Urothelium cell line (cell line): ENCODE measurements around the gene PLEKHA5.
"Not testable (repeated sequence)": the region's sequence is repeated elsewhere in the genome, so short reads cannot be mapped to it uniquely, and the experiment has no call there.

Experiments used
- DNase-seq: peaks from one replicate; pipeline ENCODE4 v3.0.0; 2011; ENCODE audit warnings: low spot score, mixed read lengths
- FAIRE-seq: peaks from 2 replicates; lab custom pipeline; 2011; peaks lifted over from hg19 to GRCh38; lab: Jason Lieb, UNC

Gene PLEKHA5, protein sequence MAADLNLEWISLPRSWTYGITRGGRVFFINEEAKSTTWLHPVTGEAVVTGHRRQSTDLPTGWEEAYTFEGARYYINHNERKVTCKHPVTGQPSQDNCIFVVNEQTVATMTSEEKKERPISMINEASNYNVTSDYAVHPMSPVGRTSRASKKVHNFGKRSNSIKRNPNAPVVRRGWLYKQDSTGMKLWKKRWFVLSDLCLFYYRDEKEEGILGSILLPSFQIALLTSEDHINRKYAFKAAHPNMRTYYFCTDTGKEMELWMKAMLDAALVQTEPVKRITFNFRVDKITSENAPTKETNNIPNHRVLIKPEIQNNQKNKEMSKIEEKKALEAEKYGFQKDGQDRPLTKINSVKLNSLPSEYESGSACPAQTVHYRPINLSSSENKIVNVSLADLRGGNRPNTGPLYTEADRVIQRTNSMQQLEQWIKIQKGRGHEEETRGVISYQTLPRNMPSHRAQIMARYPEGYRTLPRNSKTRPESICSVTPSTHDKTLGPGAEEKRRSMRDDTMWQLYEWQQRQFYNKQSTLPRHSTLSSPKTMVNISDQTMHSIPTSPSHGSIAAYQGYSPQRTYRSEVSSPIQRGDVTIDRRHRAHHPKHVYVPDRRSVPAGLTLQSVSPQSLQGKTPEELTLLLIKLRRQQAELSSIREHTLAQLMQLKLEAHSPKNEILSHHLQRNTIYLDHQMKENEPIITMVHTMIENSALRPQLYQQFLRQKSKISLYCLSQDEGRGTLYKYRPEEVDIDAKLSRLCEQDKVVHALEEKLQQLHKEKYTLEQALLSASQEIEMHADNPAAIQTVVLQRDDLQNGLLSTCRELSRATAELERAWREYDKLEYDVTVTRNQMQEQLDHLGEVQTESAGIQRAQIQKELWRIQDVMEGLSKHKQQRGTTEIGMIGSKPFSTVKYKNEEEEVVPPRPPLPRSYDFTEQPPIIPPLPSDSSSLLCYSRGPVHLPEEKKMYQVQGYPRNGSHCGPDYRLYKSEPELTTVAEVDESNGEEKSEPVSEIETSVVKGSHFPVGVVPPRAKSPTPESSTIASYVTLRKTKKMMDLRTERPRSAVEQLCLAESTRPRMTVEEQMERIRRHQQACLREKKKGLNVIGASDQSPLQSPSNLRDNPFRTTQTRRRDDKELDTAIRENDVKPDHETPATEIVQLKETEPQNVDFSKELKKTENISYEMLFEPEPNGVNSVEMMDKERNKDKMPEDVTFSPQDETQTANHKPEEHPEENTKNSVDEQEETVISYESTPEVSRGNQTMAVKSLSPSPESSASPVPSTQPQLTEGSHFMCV

DNA sequence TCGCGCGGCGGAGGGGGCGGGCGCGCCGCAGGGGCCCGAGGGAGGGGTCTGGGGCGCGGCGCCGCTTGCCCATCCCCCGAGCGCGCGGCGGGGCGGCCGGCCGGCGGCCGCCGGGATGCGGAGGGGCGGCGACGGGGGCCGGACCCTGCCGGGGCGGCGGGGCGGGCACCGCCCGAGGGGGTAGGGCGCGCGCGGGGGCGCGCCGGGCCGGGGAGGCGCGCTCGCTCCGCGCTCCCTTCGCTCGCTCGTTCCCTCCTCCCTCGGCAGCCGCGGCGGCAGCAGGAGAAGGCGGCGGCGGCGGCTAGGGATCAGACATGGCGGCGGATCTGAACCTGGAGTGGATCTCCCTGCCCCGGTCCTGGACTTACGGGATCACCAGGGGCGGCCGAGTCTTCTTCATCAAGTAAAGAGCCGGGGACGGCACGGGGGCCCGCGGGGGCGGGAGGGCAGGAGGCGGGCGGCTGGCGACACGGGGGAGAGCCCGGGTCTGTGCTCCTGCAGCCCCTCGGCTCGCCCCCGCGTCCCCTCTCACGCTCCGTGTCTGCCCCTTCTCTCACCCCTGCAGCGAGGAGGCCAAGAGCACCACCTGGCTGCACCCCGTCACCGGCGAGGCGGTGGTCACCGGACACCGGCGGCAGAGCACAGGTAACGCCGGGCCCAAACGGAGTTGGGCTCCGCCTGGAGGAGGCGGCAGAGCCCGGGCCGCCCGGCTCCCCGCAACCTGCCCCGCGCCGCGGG is at the start of gene PLEKHA5:
Gene PLEKHA5, plus strand, starts transcription at position 248 of the 738 bp plus-strand sequence. Its CDS starts 67 bp downstream, at position 315.
- peak; percentile 88 for DNase-seq
- FAIRE-seq, result peak; percentile 61

DNA sequence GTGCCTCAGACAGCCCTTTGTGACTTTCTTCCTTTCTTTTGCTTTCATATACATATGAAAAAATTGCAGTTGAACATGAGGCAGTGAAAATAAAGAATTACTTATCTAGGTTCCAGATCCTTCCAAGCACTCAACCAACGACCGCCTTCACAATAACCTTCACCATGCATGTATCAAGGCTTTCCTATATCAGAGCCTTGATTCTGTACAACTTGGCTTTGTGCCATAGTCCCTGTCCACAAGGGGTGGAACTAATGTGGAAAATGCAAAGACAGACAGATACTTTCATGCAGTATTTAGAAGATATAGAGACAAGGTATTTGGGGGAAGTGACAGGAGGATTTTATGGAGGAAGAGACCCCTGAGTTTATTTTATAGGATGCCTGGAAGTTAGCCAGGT is 48.6 kb upstream of the PLEKHA5 start:
- no peak for FAIRE-seq
- no peak for DNase-seq

DNA sequence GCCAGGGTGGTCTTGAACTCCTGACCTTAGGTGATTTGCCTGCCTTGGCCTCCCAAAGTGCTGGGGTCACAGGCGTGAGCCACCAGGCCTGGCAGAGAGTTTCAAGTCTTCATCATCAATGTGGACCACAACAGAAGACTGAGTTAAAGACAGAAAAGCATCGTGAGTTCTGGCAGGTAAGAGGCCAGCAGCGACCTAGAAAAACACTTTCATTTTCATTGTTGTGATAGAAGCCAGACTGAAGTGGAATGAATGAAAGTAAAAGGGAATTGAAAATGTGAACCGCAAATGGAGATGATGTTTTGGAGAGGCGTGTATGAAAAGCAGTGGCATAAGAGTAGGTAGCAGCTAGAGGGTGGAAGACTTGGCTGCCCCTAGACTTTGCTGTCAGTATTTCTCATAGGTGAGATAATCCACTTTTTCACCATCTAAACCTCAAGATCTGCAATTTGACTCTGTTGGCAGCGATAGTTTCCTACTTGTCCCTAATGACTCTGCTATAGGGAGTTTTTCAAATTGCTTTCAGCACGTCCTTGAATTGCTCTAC is 47.1 kb upstream of the PLEKHA5 start:
- no peak for FAIRE-seq
- no peak for DNase-seq

DNA sequence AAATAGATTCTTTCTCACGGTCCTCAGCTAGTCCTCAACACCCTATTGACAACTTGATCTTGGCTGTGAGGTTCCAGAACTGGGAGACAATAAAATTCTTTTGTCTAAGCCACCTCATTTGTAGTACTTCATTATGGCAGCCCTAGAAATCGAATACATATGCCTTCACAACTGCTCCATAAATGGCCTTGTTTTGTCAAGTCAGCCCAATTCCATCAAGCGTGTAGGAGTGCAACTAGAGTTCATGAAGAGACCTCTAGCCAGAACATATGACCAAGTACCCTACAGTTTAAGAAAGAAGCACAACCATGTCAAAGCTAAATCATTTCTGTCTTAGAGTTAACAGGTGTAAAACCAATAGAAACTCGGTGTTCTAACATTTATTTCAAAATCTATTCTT is 45.0 kb upstream of the PLEKHA5 start:
- no peak for FAIRE-seq
- no peak for DNase-seq

DNA sequence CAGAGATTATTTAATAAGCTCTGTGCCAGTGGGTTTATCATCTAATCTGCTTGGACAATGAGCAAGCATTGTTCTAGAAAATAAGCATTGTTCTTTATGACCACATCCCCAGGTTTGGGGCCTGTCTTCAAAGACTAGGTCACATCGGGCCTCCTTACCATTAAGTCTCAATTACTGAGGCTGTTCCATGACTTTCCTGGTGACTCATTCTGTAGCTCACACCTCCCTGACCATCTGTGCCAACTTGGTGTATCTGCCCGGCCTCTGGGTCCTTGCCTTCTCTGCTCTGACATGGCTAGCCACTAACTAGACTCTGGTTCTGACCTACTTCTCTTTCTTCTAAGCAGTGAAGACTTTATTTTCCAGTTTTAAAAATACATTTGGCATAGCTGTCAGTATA is 44.4 kb upstream of the PLEKHA5 start:
- DNase-seq, result no peak
- no peak for FAIRE-seq

DNA sequence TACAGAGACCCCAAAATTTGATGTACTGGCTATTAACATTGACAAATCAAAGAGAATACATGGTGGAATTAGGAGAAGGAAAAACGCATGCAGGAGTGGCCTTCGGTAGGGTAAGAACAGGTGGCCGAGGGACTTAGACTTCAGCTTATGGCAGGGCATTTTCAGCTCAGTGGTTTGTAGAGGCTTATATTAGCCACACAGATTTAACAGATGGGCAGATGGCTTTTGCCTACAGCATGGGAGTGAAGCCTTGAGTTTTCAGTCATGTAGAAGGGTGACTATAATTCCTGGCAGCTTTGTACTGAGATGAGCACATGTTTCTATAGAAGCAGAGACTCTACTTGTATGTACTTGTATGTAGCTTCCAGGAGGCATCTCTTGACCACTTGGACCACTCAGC is 40.9 kb upstream of the PLEKHA5 start:
- FAIRE-seq (no peak), DNase-seq (no peak)

DNA sequence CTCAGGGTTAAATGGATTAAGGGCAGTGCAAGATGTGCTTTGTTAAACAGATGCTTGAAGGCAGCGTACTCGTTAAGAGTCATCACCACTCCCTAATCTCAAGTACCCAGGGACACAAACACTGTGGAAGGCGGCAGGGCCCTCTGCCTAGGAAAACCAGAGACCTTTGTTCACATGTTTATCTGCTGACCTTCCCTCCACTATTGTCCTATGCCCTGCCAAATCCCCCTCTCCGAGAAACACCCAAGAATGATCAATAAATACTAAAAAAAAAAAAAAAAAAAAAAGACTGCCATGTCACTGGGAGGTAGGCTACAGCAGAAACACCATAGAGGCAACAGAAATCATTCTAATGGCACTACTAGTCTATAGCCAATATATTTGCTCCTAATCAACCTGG is 37.1 kb upstream of the PLEKHA5 start:
- not testable (repeated sequence) for DNase-seq, FAIRE-seq

DNA sequence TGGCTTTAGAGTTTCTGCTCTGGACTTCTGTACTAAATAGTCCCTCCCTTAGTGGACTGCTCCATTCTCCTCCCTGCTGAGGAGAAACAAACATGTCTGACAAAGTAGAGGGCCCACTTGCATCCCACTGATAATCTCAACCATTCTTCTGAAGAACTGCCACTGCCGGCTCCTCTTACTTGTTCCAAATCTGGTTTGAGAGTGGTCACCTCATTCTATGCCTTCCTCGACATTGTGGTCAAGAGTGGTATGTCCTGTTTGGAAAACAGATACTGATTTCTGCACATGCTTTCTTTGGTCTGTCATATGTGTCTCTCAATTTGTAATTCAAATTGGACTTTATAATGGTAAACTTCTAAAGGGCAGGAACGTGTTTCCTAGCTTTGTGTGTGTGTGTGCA is 36.3 kb upstream of the PLEKHA5 start:
- FAIRE-seq (no peak), DNase-seq (no peak)

DNA sequence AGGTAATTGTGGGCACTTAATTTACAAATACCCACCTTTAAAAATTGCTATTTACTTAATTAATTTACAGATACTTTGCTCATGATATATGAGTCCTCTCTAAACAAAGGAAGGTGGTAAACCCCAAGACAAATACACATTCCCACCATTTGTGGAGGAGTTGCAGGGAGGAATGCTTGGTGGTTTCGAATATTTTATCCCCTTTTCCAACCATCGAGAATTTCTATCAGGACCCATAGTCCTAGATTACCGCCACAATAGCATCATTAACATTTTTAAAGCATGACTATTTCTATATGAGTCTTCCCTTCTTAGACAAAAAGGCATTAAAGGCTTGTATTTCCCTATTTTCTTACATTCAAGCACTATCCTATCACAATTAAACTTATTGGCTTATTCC is 34.2 kb upstream of the PLEKHA5 start:
- FAIRE-seq, result no peak
- no peak for DNase-seq

DNA sequence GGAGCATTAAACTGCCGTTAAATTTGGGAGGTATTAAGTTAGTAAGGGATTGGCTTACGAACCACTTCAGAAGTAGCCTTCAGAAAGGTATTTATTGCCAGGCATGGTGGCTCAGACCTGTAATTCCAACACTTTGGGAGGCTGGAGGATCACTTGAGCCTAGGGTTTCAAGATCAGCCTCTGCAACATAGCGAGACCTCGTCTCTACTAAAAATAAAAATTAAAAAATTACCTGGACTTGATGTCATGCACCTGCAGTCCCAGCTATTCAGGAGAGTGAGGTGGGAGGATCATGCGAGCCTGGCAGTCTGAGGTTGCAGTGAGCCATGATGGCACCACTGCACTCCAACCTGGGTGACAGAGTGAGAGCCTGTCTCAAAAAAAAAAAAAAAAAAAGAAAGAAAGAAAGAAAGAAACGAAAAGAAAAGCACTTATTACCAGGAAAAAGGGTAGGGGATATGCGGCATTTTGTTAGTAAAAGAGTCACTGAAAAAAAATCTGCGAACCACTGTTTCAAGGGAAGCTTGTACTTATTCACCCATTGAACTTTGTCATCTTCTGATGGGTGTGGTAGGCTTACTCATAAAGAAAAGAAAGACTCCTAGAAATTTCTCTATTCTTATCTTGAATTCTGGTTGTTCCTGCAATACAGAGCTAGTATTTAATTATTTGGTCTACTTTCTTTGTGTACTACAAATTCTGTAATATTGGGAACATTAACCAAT is 33.6 kb upstream of the PLEKHA5 start:
- DNase-seq, result no peak
- FAIRE-seq, result no peak

DNA sequence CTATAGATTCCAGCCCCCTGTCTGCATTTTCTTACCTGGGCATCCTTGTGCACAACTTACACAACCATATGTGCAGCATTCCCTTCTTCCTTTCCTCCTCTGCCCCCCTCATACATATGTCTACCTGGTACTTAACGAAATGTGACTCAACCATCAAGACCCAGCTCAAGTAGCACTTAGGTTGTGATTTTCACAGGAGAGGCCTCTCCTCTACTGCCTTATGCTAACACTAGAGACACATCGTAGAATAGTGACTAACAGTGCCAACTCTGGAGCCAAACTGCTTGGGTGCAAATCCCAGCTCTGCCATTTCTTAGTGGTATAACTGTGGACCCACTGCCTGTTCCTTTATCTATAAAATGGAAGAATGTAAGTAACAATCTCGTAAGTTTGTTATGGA is 24.1 kb upstream of the PLEKHA5 start:
- no peak for DNase-seq
- FAIRE-seq, result no peak

DNA sequence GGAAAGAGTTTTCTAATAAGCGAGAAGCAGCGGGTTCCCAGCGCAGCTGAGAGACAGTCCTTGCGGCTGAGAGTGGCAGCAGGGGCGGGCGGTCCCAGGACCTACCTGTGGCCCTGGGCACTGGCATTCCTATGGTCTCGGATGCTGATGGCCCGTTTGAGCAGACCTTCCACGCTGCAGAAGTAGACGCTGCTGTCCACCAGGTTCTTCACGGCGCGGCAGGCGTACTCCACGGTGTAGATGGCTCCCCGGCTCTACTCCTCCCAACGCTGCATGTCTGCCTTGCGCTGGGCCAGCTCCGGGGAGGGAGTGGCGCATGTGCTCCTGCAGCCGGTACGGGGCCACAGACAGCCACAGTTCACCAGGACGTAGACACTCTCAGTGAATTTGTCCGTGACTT is 21.8 kb upstream of the PLEKHA5 start:
- FAIRE-seq, result no peak
- no peak for DNase-seq

DNA sequence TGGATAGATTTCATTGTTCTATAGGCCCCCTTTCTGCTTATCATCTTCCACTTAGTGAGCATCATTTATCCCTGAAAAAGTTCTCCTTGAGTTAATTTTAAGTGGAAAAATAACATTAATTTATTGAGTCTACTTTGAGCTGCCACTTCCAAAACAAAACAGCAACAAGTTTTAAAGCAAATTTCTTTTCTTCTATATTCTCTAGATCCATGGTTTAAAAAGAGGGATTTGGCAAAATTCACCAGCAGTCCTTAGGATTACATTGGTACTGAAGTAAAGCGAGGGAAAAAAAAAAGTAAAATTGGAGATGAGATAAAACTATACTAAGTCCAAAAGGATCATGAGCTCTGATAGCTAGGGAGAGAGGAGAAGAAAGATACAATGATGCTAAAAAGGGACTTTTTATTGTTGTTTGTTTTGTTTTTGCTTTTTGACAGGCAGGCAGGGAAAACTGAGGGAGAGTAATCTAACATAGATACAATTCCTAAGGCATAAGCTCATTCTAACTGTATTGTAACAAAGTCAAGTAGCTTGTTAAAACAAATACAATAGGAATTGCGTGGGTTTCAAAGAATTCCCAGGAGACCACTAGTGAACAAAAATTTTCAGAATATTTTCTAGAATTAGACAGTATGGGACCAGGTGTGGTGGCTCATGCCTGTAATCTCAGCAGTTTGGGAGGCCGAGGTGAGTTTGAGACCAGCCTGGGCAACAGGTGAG is 19.2 kb upstream of the PLEKHA5 start:
- DNase-seq (no peak), FAIRE-seq (no peak)

DNA sequence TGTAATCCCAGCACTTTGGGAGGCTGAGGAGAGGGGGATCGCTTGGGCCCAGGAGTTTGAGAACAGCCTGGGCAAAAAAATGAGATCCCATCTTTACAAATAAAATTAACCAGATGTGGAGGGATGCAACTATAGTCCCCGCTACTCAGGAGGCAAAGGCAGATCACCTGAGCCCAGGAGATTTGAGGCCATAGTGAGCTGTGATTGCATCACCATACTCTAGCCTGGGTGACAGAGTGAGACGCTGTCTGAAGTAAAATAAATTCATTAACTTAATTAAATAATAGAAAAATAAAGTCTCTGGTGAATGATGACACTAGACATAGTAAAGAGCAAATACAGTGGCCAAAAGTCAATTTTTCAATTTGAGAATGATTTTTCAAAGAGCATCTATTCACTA is 16.1 kb upstream of the PLEKHA5 start:
- DNase-seq, result no peak
- FAIRE-seq, result no peak

DNA sequence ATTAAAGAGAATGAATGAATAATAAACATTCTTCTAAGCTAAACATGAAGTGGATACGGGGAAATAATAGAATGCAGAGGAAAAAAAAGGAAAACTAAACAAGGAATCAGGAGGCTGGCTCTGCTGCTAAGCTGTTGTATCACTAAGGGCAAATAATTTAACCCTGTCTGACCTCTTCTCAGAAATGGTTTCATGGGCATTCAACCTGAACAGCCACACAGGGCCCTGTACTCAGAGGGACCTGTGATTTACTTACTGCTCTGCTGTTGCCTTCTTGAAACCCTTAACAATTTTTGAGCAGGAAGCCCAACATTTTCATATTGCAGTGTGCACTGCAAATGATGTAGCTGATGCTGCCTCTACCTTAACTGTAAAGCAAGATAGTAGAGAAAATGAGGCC is 14.2 kb upstream of the PLEKHA5 start:
- FAIRE-seq (no peak), DNase-seq (no peak)

DNA sequence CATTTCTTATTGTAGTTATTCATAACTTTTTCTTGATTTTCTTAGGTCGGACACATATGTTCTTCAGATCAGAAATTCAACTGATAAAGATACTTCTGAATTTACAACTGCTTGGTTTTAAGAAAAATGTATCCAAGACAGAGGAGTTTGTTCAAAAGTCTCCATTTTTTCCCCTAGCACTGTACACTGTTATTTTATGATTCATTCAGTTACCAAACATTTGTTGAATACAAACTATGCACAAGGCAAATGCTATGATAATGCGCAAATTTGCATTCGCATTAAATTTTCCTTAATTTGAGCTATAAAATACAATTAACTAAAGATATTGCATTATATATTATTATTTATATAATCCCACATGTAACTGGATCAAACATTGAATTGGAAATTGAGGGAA is 10.1 kb upstream of the PLEKHA5 start:
- FAIRE-seq (no peak), DNase-seq (no peak)

DNA sequence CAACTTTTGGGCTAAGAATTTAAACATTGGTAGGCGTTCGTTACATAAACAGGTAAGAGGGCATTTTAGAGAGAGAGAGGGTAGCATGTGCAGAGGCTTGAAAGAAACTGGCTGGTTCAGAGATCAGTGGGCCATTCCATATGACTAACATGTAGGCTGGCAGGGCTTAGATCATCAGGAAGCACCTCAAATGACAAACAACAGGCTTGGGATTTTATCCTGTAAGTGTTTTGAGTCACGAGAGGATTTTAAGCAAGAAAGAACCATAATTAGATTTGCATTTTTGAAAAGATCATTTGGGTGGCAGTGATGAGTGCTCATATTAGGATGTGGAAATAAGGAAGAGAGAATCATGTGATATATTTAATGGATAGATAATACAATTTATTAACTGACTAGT is 8.7 kb upstream of the PLEKHA5 start:
- FAIRE-seq, result no peak
- no peak for DNase-seq

DNA sequence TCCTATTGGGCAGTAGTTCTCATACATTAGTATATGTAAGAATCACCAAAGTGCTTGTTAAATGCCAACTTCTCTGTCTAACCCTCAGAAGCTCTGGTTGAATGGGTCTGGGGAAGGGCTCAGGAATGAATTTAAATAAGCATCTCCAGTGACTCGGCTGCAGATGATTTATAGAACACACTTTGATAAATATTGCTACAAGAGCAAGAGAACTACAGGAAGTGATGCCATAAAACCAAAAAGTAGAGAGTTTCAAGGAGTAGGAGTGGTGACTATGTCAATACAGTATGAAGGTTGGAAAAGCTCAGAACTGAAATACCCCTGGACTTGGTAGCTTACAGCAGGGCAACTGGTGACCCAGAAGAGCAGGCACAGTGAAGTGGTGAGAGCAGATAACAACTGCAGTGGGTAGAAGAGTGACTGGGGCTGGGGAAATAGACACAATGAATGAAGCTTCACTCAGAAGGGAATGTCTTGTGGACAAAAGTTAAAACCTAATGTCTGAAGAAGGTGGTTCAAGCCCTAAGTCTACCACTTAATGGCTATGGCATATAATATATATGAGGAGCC is 8.0 kb upstream of the PLEKHA5 start:
- DNase-seq (no peak), FAIRE-seq (no peak)

DNA sequence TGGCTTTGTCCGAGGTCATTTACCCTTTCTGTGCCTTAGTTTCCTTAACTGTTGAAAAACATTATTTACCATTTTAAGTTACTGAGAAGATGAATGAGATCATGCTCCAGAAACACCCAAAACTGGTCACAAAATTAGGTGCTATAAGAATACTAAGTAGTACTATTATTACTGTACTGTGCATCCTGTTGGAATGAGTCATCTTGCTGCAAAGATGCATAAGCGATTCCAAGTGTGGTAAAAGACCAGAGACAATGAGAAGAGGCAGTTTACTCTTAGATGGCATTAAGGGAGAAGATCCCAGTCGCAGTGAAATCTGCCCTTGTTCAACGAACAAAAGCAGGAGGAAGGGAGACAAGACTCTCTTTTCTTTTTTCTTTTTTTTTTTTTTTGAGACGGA is 4.2 kb upstream of the PLEKHA5 start:
- peak; percentile 28 for DNase-seq
- no peak for FAIRE-seq
